Measurements from ENCODE around the gene SGCA.

DNA sequence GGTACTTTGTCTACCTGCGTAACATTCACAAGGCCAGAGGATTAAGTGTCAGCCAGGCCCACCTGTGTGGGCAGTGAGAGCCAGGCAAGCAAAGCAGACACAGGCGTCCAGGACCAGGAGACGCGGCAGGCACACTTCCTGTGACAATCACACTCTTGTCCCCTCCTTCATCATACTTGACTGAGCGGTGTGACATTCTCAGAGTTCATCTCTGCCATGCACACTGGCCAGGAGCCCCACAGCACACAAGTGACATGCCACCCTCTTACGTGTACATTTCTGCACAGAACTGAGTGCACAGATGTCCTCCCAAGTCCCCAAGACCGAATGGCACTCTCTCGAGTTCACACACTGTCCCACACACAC is 24.1 kb upstream of the SGCA start:
- TF ChIP-seq EZH2 (IDR thresholded peaks at IDR 0.05; ENCODE audit: borderline replicate concordance, low read depth, low read length, severe bottlenecking), result no peak
- TF ChIP-seq, protein P1, sequence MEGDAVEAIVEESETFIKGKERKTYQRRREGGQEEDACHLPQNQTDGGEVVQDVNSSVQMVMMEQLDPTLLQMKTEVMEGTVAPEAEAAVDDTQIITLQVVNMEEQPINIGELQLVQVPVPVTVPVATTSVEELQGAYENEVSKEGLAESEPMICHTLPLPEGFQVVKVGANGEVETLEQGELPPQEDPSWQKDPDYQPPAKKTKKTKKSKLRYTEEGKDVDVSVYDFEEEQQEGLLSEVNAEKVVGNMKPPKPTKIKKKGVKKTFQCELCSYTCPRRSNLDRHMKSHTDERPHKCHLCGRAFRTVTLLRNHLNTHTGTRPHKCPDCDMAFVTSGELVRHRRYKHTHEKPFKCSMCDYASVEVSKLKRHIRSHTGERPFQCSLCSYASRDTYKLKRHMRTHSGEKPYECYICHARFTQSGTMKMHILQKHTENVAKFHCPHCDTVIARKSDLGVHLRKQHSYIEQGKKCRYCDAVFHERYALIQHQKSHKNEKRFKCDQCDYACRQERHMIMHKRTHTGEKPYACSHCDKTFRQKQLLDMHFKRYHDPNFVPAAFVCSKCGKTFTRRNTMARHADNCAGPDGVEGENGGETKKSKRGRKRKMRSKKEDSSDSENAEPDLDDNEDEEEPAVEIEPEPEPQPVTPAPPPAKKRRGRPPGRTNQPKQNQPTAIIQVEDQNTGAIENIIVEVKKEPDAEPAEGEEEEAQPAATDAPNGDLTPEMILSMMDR (IDR thresholded peaks at IDR 0.05; ENCODE audit: borderline replicate concordance, extremely low read depth, low read length, poor library complexity, severe bottlenecking), result no peak
